GM18868 (cell line): ENCODE results near the gene TMED6.

Experiments used
- ATAC-seq: cut with Tn5 transposase; IDR thresholded peaks from one replicate; pipeline ENCODE4 v1.9.1; 2021; ENCODE audit warnings: mild to moderate bottlenecking, moderate library complexity; ENCODE audit not compliant: unreplicated experiment

Gene TMED6

DNA sequence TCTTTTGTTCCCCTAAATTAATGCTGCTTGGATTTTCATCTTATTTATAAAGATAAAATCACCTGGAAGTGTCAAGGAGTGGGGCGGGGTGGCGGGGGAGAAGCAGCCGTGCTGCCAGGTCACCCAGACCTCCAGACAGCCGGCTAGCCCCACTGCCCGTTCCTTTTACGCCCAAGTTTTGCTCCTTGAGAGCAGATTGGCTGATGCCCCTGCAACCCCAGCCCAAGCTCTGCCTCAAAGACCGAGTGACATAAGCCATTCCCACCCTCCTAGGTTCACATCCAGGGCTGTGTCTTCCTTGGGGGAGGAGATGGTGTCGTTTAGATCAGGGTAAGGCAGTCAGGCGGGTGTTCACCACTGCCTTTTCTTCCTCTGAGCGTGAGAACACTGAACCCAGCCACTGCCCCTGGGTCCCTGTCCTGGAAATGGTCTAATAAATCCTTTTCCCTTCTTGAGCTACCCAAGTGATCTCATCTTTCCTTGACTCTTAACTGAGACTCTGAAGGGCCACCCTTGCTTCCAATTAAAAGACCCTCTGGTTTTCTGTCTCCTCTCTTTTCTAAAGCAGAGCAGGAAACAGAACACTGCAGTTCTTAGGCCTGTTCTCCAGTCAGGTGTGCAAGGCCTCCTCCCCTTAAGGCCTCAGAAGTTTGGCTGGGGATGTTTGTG, 26.9 kb downstream of the TMED6 start:
- ATAC-seq, result no peak

DNA sequence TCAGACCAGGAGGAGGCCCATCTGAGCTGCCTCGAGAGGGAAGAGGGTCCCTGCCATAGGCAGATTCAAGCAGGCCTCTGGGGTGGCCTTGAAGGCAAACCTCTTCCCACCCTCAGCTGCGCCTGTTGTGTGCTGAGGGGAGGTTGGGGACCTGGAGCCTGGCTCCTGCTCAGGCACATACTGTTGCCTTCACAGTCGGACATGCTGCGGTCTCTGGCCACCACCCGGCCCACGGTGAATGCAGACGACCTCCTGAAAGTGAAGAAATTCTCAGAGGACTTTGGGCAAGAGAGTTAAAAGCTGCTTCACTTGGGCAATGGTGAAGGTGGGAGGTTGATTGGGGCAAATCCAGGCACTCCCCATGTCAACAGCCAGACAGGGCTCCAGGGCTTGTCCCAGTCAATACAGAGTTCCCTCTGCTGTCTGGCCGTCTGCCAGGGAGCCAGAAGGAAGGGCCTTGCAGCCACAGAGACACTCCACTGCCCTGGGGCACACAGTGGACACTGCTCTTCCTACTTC, 27.5 kb downstream of the TMED6 start:
- no peak for ATAC-seq

DNA sequence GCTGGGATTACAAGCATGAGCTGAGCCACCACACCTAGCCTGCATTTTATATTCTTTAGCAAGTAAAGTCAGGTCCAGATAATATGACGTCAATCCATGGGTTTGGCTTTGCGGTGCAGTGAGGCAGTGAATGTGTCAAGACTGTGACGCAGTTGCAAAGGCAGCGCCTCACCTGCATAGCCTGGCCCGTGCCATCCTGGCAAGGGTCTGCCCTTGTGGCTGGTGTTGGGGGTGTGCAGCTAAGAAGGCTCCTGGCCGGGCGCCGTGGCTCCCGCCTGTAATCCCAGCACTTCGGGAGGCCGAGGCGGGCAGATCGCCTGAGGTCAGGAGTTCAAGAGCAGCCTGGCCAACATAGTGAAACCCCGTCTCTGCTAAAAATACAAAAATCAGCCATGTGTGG, 28.2 kb downstream of the TMED6 start:
- ATAC-seq, result no peak

DNA sequence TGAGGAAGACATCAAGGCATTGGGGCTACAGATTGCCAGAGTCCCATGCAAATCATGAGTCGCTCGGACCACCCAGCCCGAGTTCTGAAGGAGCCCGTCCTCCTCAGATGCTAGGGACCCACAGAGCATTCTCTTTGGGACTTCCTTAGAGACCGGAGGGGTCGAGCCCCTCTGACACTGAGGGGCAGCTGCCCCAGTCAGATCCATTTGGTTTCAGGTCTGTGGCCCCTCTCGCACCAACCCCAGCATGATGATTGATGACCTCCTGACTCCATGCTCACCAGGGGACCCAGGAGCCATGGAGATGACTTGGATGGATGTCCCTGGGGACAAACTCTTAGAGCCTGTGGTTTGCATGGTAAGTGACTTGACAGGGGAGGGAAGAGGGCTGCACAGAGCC, 29.2 kb downstream of the TMED6 start:
- no peak for ATAC-seq

DNA sequence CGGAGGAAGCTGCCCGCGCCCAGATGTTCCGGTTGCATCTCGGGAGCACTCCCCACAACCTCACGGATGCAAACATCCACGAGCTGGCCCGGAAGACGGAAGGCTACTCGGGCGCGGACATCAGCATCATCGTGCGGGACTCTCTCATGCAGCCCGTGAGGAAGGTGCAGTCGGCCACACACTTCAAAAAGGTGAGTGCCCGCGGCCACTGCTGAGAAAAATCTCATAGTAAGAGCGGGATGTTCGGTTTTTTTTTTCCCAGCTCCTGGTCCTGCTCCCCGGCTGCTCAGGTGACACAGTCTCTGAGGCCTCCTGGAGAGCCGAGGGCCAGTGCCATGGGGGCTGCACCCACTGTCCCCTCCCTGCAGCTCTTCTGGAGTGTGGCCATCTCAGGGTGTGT, 30.5 kb downstream of the TMED6 start:
- no peak for ATAC-seq

DNA sequence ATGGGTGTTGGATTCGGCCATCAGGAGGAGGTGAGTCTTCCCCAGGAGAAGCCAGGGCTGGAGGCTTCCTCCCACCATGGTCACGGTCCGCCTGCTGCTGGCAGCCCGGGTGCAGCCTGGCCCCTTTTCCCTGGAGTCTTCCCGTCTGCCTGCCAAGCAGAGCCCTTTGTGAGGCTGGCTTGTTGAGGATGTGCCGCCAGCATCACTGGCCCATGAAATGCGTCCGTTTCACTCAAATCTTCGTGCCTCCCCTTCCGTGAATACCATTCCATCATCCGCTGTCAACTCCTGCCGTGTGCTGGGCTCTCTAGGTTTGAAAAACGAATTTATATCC, 30.9 kb downstream of the TMED6 start:
- ATAC-seq, result no peak

DNA sequence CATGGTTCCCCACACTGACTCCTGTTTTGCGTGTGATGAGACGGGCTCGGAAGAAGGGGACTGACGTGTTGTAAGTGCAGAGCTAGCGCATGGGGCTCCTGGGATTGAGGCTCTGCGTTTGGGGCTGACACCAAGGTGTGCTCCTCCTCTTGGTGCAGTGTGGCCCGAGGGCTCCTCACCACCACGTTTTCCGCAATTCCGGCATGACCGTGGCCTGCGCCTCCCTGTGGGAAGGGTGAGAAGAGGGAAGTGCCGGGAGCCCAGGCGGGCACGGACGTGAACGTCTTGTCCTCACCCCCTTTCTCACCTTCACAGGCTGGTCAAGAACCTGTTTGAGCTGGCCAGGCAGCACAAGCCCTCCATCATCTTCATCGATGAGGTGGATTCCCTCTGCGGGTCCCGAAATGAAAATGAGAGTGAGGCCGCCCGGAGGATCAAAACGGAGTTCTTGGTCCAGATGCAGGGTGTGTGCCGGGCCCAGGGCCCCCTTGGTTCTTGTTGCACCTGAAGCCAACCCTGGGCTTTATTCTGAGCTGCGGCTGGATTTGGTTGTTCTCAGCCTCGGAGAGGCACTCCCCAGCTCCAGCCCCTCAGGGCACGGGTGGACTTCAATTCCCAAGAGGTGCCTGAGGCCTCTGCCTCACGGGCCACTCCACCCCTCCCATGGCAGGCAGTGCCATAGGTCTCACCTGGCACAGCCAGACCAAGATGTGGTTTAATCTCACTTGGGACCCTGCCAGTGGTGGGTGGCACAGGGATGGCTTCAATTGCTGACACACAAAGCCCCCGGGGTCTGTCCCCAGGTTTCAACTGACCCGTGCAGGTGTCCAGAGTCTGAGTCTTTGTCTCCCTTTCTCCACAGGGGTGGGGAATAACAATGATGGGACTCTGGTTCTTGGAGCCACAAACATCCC, 31.5 kb downstream of the TMED6 start:
- ATAC-seq, result no peak

DNA sequence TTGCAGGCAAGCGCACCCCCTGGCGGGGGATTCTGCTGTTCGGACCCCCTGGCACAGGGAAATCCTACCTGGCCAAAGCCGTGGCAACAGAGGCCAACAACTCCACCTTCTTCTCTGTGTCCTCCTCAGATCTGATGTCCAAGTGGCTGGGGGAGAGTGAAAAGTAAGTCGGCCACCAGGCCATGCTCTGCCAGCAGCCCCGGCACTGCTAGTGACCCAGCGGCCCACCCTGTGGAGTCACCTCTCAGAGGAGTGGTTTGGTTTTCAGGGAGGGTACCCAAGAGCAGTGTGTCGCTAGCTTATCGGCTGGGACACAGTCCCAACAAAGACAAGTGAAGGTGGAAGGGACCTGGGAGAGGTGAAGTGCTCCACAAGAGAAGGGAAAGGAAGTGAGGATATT, 32.2 kb downstream of the TMED6 start:
- ATAC-seq, result no peak

DNA sequence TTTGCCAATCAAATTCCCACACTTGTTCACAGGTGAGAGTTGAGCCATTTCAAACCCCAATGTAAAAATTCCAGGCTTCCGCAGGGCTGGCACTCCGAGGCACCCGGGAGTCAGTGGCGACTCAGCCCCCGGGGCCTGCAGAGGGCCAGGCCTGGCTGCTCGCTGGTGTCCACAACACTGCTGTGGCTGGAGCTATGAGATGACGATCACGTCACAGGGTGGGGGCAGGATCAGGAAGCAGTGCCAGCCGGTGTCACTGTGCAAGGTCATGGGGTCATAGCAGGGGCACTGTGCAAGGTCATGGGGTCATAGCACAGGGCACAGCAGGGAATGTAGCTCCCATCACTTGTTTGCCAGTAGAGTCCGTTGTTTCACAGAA, 32.7 kb downstream of the TMED6 start:
- no peak for ATAC-seq

DNA sequence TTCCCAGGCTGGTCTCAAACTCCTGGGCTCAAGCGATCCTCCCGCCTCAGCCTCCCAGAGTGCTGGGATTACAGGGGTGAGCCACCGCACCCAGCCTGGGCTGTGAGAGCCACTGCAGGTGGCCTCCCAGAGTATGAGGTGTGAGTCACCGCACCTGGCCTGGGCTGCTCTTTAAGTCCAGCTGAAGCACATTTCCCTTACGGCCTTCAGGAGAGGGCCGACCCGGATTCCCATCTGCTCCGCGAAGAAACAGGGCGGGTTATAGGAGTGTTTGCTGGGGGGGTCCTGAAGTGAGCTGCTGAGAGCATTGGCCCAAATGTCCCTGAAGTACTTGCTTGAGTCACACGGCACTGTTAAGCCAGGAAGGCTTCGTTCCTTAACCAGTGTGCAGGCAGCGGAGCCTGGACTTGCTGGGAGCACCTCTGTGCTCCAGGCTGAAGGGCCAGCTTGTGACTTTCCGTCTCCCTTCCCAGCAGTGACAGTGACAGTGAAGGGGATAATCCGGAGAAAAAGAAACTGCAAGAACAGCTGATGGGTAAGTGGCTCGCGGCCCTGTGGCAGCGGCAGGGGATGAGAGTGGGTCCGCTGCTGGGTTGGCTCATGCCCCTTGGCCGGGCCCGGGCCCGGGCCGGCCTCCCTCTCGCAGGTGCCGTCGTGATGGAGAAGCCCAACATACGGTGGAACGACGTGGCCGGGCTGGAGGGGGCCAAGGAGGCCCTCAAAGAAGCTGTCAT, 33.2 kb downstream of the TMED6 start:
- no peak for ATAC-seq

DNA sequence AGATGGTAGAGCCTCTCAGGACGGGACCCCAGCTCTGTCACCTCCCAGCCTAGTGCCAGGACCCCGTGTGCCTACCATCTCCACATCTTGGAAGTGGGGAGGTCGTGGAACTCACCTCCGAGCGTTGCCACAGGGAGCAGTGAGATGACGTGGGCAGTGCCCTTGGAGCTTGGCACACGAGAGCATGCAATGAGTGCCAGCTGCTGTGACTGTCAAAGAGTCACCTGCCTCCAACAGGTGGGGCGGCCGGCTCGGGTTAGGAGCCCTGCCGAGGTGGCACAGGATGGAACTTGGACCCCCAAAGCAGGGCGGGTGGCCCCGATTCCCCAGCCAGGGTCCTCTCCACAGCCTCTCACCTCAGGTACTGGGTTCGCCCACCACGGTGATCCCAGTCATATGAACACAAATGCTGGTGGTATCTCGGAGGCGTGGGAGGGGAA, 35.0 kb downstream of the TMED6 start:
- no peak for ATAC-seq

DNA sequence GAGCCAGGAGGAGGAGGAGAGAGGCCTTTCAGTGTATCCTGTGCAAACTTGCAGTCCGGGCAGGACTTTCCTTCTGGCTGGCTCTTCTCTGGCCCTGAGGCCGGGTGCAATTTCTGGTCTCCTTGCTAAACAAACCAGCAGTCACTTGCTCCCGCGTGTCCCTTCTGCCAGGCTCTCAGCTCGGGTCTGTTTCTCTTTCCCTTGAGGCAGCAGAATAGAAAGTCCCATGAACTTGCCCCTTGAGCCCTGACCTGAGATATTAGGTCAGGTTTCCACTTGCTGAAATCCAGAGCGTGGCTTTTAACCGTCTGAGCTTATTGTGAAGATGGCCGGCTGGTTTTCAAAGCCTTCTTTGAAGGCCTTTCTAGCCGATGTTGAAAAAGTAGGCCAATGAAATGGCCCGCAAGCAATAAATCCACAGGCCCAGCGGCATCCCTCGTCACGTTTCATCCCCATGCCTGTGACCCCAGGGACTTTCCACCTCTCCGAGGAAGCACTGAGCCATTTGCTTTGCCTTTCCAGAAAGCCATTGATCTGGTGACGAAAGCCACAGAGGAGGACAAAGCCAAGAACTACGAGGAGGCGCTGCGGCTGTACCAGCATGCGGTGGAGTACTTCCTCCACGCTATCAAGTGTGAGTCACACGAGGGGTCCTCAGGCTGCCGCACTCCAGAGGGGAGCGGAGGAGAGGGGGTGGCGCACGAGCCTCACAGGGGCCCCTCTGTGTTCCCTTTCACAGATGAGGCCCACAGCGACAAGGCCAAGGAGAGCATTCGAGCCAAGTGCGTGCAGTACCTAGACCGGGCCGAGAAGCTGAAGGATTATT, 35.9 kb downstream of the TMED6 start:
- ATAC-seq, result no peak

DNA sequence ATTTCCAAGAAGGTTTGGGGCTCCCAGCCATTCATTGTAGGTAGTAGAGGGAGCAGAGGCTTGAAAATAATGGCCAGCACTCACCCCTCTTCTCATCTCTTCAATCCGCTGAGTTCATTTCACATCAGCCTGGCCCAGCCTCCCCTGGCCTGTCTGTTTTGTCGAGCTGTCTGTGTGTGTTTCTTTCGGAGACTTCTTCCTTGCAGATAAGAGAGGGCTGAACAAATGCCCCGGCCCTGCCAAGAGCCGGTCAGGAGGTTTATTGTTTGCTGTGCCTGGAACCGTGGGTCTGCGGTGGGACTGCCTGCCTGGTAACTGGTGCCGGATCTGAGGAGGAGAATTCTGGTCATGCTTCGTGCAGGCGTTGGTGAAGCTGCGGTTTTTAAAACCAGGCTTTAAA, 37.1 kb downstream of the TMED6 start:
- no peak for ATAC-seq

DNA sequence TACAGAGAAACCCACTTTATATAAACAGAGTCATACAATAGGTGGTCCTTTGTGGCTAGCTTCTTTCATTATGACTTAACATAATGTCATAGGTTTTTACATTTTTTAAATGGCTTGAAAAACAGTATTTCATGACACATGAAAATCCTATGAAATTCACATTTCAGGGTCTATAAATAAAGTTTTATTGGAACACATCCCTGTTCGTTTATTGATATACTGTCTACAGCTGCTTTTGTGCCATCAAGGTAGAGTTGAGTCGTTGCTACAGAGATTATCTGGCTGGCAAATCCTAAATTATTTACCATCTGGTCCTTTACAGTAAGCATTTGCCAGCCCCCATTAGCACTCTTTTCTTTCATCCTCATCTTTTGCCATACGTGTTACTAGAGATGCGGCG, 38.1 kb downstream of the TMED6 start:
- ATAC-seq, result no peak

DNA sequence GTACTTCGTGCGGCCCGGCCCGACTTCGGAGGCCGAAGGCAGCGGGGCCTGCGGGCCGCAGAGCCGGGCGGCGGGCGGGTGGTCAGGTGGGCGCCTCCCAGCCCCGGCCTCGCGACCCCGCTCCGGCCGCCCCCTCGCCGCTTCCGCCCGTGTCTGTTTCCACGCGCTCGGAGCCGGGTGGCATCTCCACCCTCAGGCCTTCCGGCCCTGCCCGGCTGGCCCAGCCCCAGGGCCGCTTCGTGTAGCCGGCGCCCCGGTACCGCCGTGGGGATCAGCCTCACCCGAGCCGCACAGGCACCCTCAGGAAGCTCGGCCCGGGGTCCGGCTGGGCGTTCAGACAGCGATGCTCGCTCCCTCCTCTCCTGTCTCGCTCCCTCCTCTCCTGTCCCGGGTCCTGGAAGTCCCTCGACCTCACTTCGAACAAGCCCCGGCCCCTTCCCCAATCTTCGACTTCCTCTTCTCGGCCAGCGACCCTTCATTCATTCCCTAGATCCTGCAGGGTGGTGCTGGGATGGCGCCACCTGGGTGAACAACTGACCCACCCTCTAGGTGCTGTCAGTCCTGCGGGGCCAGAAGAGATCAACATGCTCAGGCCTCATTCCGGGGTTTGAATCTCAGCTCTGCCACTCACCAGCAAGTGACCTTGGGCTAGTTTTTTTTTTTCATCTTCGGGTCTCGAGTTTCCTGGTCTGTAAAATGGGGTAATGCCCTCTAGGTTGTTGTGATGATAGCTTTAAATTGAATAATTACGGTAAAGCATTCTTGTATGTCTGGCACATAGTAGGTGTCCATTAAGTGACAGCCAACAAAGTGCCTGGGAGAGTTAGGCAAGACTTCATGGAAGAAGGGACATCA, 39.8 kb downstream of the TMED6 start:
- ATAC-seq, result peak; percentile 42

DNA sequence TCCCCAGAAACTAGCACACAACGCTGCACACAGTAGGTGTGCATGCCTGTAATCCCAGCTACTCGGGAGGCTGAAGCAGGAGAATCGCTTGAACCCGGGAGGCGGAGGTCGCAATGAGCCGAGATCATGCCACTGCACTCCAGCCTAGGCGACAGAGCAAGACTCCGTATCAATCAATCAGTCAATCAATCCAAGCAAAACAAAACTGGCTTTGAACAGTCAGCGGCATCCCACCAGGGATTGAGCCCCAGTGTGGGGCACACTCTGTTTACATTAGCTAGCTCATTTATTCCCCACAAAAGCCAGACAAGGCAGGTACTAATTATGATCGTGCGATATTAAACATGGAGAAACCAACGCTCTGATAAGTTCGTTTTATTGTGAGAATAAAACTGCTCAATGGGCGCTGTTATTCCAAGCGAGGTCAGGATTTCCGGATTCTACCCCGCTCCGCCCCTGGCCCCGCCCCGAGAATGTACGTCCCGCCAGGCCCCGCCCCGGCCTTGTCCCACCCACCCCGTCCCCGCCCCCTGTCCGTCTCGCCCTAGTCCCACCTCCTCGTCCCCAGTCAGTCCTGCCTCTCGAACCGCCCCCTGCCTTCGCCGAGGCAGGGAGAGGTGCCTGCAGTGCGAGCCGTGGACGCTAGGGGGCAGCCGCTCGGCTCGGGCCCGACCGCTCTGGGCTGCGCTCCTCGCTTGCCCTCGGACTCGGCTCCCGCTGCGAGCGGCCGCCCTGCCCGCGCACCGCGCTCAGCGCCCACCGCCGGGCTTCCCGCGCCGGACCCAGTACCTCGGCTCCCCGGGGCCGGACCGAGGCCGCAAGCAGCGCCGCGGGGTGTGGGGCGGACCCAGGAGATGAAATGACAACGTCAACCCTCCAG, 40.7 kb downstream of the TMED6 start, which contains the start of gene VPS4A:
VPS4A (plus strand) TSS at position 698 of the 880 bp plus-strand sequence; CDS start at position 860, 162 bp downstream.
- peak; percentile 95 for ATAC-seq

DNA sequence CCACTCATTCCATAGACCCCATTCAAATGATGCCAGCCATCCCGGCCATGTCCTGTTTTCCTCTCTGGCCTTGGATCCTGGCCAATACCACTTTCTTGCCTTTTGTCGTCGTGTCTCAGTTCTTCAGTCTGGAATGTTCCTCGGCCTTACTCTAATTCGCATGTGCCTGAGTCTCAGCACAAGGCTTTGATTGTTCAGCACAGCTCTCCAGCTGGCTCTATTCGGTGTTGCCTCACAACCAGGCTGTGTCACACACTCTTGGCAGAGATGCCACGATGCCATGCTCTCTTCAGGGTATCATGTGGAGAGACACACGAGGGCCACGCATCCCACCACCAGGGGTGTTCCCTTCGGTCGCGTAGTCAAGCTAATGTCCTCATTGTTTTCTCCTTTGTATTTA, 42.3 kb downstream of the TMED6 start:
- ATAC-seq, result no peak

DNA sequence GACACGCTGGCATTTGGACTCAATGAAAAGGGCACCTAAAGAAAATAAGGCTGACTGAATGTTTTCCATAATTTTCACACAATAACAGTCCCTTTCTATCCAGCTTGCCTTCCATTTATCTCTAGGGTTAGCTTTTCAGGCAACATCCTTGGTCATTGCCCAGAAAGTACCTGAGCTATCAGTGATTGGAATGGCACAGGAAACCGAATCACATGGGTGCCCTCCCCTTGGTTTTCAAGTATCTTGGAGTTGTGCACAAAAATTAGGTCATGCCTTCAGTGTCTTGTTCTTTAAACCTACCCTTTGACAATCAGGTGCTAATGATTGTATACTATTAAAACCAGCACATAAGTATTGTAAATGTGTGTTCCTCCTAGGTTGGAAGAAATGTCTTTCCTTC, 43.7 kb downstream of the TMED6 start:
- ATAC-seq, result no peak

DNA sequence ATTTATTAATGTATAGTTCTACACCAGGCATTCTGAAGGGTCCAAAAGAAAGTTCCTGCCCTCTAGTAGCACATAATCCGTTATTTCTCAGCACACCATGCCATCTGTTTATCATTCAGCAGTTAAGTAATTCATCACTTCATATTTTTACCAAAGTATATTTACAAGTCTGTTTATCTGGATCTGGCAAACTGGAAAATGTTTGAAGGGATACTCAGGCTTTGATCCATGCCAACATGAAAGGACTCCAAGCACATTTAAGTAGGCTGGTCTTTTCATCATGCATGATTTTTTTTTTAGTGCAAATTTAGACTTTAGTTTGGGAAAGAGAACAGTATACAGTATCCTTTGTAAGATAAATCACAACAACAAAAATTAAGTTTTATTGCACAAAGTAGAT, 44.5 kb downstream of the TMED6 start:
- ATAC-seq, result no peak
